ENCODE measurements around the gene RBCK1.

DNA sequence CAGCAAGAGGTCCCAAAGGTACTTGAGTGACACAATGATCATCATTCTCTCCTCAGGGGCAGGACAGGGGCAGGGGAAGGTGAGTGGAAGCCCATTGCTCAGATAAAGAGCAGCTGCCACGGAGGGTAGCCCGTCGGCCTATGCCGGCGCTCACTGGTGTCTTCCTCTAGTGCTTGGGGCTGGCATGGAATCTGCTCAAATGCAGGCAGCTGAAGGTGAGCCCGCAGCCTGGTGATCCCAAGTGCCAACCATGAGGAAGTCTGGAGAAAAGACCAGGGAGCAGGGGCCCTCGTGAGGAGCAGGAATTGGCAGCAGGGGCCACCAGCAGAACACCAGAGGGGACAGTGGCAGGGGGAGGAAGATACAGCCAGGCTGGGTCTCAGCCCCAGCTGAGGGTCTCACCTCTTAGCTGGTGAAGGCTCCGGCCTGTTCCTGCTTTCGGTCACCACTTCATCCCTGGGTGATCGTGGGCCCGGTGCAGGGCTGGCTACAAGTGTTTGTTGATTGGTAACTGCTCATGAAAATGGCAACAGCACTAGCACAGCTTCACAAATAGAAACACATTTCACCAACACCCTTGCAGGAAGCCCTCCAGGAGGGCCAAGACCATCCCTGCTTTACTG is 24.7 kb downstream of the RBCK1 start:
- TF ChIP-seq RBM22 (IDR thresholded peaks at IDR 0.05; ENCODE audit: low read depth, low read length, poor library complexity, severe bottlenecking) (no peak), SP1 (CRISPR knock-in tag; IDR thresholded peaks at IDR 0.05) (no peak), RFX5 (IDR thresholded peaks at IDR 0.05; ENCODE audit: low read depth, low read length) (no peak), ZNF232 (CRISPR knock-in tag; IDR thresholded peaks at IDR 0.05) (no peak), TEAD4 (IDR thresholded peaks at IDR 0.05; ENCODE audit: low read length) (no peak), TEAD4 (CRISPR knock-in tag; IDR thresholded peaks at IDR 0.05; ENCODE audit: borderline replicate concordance) (no peak), CHD4 (IDR thresholded peaks at IDR 0.05; ENCODE audit: insufficient read depth, insufficient replicate concordance, low read depth, low read length, poor library complexity, severe bottlenecking) (no peak), YY1 (IDR thresholded peaks at IDR 0.05; ENCODE audit: borderline replicate concordance in 1 of 3, control insufficient read depth in 1 of 3, extremely low read depth in 1 of 3, insufficient read depth in 3 of 3, insufficient read length in 1 of 3, insufficient replicate concordance in 2 of 3, low read depth in 1 of 3, low read length in 2 of 3) (no peak), POLR2A (conservative IDR thresholded peaks at IDR 0.05) (no peak), SMARCE1 (IDR thresholded peaks at IDR 0.05) (no peak), NR3C1 (CRISPR knock-in tag; IDR thresholded peaks at IDR 0.05) (no peak), SMARCB1 (IDR thresholded peaks at IDR 0.05; ENCODE audit: insufficient read length, low read depth) (no peak)
- TF ChIP-seq, protein P1, sequence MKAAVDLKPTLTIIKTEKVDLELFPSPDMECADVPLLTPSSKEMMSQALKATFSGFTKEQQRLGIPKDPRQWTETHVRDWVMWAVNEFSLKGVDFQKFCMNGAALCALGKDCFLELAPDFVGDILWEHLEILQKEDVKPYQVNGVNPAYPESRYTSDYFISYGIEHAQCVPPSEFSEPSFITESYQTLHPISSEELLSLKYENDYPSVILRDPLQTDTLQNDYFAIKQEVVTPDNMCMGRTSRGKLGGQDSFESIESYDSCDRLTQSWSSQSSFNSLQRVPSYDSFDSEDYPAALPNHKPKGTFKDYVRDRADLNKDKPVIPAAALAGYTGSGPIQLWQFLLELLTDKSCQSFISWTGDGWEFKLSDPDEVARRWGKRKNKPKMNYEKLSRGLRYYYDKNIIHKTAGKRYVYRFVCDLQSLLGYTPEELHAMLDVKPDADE (conservative IDR thresholded peaks at IDR 0.05; ENCODE audit: control insufficient read depth, low read depth, low read length): no peak
- TF ChIP-seq, protein P2, sequence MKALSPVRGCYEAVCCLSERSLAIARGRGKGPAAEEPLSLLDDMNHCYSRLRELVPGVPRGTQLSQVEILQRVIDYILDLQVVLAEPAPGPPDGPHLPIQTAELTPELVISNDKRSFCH (CRISPR knock-in tag; IDR thresholded peaks at IDR 0.05): no peak
- TF ChIP-seq, protein P2 (tag; IDR thresholded peaks at IDR 0.05): no peak
- TF ChIP-seq, protein P3, sequence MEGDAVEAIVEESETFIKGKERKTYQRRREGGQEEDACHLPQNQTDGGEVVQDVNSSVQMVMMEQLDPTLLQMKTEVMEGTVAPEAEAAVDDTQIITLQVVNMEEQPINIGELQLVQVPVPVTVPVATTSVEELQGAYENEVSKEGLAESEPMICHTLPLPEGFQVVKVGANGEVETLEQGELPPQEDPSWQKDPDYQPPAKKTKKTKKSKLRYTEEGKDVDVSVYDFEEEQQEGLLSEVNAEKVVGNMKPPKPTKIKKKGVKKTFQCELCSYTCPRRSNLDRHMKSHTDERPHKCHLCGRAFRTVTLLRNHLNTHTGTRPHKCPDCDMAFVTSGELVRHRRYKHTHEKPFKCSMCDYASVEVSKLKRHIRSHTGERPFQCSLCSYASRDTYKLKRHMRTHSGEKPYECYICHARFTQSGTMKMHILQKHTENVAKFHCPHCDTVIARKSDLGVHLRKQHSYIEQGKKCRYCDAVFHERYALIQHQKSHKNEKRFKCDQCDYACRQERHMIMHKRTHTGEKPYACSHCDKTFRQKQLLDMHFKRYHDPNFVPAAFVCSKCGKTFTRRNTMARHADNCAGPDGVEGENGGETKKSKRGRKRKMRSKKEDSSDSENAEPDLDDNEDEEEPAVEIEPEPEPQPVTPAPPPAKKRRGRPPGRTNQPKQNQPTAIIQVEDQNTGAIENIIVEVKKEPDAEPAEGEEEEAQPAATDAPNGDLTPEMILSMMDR (IDR thresholded peaks at IDR 0.05 in 2 of 3, conservative IDR thresholded peaks at IDR 0.05 in 1 of 3; ENCODE audit: insufficient read depth in 2 of 3, low read depth in 1 of 3, low read length in 3 of 3): no peak
